ENCODE results near the gene ACOT13.
"Not testable (repeated sequence)": the region's sequence is repeated elsewhere in the genome, so short reads cannot be mapped to it uniquely, and the experiment has no call there.

The ACOT13 gene

GRCh38 chr6:24691550-24691949 is 24.7 kb downstream of the ACOT13 start:
- TF ChIP-seq, protein P1, sequence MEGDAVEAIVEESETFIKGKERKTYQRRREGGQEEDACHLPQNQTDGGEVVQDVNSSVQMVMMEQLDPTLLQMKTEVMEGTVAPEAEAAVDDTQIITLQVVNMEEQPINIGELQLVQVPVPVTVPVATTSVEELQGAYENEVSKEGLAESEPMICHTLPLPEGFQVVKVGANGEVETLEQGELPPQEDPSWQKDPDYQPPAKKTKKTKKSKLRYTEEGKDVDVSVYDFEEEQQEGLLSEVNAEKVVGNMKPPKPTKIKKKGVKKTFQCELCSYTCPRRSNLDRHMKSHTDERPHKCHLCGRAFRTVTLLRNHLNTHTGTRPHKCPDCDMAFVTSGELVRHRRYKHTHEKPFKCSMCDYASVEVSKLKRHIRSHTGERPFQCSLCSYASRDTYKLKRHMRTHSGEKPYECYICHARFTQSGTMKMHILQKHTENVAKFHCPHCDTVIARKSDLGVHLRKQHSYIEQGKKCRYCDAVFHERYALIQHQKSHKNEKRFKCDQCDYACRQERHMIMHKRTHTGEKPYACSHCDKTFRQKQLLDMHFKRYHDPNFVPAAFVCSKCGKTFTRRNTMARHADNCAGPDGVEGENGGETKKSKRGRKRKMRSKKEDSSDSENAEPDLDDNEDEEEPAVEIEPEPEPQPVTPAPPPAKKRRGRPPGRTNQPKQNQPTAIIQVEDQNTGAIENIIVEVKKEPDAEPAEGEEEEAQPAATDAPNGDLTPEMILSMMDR (IDR thresholded peaks at IDR 0.05; ENCODE audit: borderline replicate concordance, control extremely low read depth, extremely low read depth, insufficient read depth, missing control alignments): no peak
- DNase-seq (ENCODE audit: low spot score): no peak
- in situ Hi-C loops (cut with MboI; ENCODE audit: low sequenced_read_pairs, unreplicated experiment): no loop called here

- TF ChIP-seq, protein P1 (IDR thresholded peaks at IDR 0.05; ENCODE audit: borderline replicate concordance, control extremely low read depth, extremely low read depth, insufficient read depth, missing control alignments): no peak
- in situ Hi-C loops (cut with MboI; ENCODE audit: low sequenced_read_pairs, unreplicated experiment): no loop called here
- no peak for DNase-seq (ENCODE audit: low spot score)
These were observed 25.1 kb downstream of the ACOT13 start for GRCh38 chr6:24692003-24692402.

DNA sequence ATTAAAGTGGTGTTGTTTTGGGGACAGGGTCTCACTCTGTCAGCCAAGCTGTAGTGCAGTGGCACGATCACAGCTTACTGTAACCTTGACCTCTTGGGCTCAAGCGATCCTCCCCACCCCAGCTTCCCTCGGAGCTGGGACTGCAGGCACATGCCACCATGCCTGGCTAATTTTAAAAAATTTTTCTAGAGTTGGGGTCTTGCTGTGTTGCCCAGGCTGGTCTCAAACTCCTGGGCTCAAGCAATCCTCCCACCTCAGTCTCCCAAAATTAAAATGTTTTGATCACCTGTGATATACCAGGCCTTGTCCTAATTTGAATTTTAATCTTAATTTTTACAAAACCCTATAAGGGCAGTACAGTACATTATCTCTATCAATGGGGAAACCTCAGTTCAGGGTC is 25.5 kb downstream of the ACOT13 start:
- TF ChIP-seq, protein P1 (IDR thresholded peaks at IDR 0.05; ENCODE audit: borderline replicate concordance, control extremely low read depth, extremely low read depth, insufficient read depth, missing control alignments): no peak
- no peak for DNase-seq (ENCODE audit: low spot score)
- in situ Hi-C loops (cut with MboI; ENCODE audit: low sequenced_read_pairs, unreplicated experiment): no loop called here

DNA sequence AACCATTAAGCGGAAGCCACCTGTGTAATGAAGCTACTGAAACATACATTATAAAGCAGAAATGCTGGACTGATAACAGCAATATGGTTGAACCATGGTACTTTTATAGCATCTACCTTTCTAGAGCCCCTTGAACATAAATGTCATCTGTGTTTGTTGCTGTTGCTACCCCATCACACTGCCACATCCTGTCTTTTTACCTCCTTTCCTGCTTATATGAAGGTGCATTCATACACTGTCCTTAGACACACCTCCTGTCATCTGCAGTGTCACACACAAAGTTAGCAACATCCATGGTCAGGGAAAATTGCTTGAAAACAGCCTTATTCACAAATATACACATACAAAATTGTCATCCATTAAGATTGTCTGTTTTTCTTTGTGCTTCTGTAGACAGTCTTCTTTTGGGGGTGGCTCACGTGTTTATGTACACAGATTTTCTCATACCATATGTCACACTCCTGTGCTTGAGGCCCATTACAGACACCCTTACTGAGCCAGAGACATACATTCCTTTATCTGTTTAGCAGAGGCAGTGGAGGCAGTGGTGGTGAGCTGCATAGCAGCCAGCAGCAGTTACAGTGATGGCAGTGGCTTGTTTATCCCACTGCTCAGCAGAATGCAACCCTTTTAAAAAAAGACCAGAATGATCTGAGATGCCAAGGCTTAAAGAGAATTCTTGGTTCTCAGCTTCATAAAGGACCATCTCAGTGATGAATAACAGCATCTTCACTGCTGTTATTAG is 26.1 kb downstream of the ACOT13 start:
- no peak for DNase-seq (ENCODE audit: low spot score)
- in situ Hi-C loops (cut with MboI; ENCODE audit: low sequenced_read_pairs, unreplicated experiment): no loop called here
- TF ChIP-seq, protein P1 (IDR thresholded peaks at IDR 0.05; ENCODE audit: borderline replicate concordance, control extremely low read depth, extremely low read depth, insufficient read depth, missing control alignments): no peak

DNA sequence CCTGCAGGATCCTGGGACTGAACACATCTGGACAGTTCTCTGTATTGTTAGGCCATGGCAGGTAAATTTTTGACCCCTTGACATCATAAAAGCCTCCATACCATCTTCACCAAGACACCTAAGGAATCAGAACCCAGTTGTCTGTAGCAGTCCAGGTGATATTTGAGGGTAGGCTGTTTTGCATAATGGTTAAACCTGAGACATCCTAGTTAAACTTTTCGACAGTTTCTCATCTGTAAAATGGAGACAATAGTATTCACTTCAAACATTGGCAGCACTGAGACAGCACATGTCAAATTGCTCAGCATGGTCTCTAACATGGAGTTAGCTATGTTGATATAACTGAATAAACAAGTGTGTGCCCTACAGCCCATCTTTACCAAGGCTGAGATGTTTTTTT is 27.3 kb downstream of the ACOT13 start:
- in situ Hi-C loops (cut with MboI; ENCODE audit: low sequenced_read_pairs, unreplicated experiment): no loop called here
- TF ChIP-seq, protein P1 (IDR thresholded peaks at IDR 0.05; ENCODE audit: borderline replicate concordance, control extremely low read depth, extremely low read depth, insufficient read depth, missing control alignments): no peak
- DNase-seq (ENCODE audit: low spot score): no peak

DNA sequence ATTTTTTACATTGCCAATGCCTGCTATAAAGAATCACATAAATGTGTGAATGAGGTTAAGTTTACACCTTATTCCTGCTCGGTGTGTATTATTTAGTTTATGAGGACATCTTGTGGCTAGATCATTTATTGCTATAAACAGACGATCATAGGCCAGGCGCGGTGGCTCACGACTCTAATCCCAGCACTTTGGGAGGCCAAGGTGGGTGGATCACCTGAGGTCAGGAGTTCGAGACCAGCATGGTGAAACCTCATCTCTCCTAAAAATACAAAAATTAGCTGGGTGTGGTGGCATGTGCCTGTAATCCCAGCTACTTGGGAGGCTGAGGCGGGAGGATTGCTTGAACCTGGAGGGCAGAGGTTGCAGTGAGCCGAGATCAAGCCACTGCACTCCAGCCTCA is 28.8 kb downstream of the ACOT13 start:
- not testable (repeated sequence) for DNase-seq (ENCODE audit: low spot score)
- in situ Hi-C loops (cut with MboI; ENCODE audit: low sequenced_read_pairs, unreplicated experiment): loop anchor here (5.0 kb wide), 1 partner anchor 113 kb away; no protein-coding TSS in a partner anchor
- TF ChIP-seq, protein P1 (IDR thresholded peaks at IDR 0.05; ENCODE audit: borderline replicate concordance, control extremely low read depth, extremely low read depth, insufficient read depth, missing control alignments): peak; percentile 40
